SK-N-SH (cell line): ENCODE results near the gene ATE1. TPM values are rescaled to one million over a fixed set of nuclear protein-coding genes. Genes with fewer than 3 reads are reported as not detected.

Source experiments
- CTCF ChIA-PET: fragments of 300-600, 350-600 bp; formaldehyde crosslinking; extraction: SDS; loops from one replicate; lab custom pipeline; 2021; lab: Yijun Ruan, JAX
- POLR2A ChIA-PET: fragments of 350-600 bp; sonication (Branson Sonifier 250); formaldehyde crosslinking; extraction: SDS; loops from one replicate; lab custom pipeline; 2020; ENCODE audit warnings: antibody characterized with exemption, inconsistent platforms; lab: Yijun Ruan, JAX
- DNase-seq: peaks from one replicate; pipeline ENCODE4 v3.0.0; 2012
- H2AFZ ChIP-seq: fragments of 200-600 bp; sonication (generic); 2 replicates; pipeline ENCODE4 v1.8.1; 2016; ENCODE audit warnings: antibody characterized with exemption, mild to moderate bottlenecking, low read depth
- H3F3A ChIP-seq: fragments of 200-600 bp; sonication (generic); replicated peaks from 2 replicates; pipeline ENCODE3; 2016; ENCODE audit warnings: antibody characterized with exemption, mild to moderate bottlenecking; ENCODE audit not compliant: insufficient read depth
- H3K27ac ChIP-seq, 2 experiments: fragments of 200-500 bp in 1 of 2; fragments of 200-600 bp in 1 of 2; sonication (Bioruptor generic) in 1 of 2; sonication (generic), shearing (Covaris generic) in 1 of 2; 2 replicates each; pipeline versions ENCODE4 v1.5.1 to v1.6.1; 2014 to 2016; ENCODE audit warnings: low read depth in 2 of 2, inconsistent platforms in 1 of 2, low read length in 1 of 2, mild to moderate bottlenecking in 1 of 2, mixed read lengths in 1 of 2
- H3K27me3 ChIP-seq: fragments of 200-600 bp; sonication (generic), shearing (Covaris generic); 2 replicates; pipeline ENCODE4 v1.6.1; 2016; ENCODE audit warnings: mixed run types; ENCODE audit not compliant: insufficient read depth
- H3K36me3 ChIP-seq, 2 experiments: fragments of 200-500 bp in 1 of 2; fragments of 200-600 bp in 1 of 2; sonication (Bioruptor generic) in 1 of 2; sonication (generic) in 1 of 2; replicated peaks in 1 of 2; 2 replicates each; pipeline versions ENCODE3 to v1.5.1; 2014 to 2016; ENCODE audit warnings: low read length in 1 of 2, mild to moderate bottlenecking in 1 of 2; ENCODE audit not compliant: insufficient read depth in 2 of 2, control insufficient read depth in 1 of 2
- H3K4me1 ChIP-seq, 2 experiments: fragments of 200-500 bp in 1 of 2; fragments of 200-600 bp in 1 of 2; sonication (Bioruptor generic) in 1 of 2; sonication (generic), shearing (Covaris generic) in 1 of 2; 2 replicates each; pipeline versions ENCODE4 v1.5.1 to v1.6.1; 2014 to 2016; ENCODE audit warnings: low read depth in 1 of 2, low read length in 1 of 2, mixed run types in 1 of 2; ENCODE audit not compliant: insufficient read depth in 2 of 2, control insufficient read depth in 1 of 2
- H3K4me2 ChIP-seq: fragments of 200-600 bp; sonication (generic), shearing (Covaris generic); 2 replicates; pipeline ENCODE4 v1.6.1; 2017; ENCODE audit warnings: mixed run types
- H3K4me3 ChIP-seq, 2 experiments: fragments of 200-500 bp in 1 of 2; fragments of 200-600 bp in 1 of 2; sonication (Bioruptor generic) in 1 of 2; sonication (generic), shearing (Covaris generic) in 1 of 2; 2 replicates each; pipeline versions ENCODE4 v1.5.1 to v1.8.1; 2014 to 2016; ENCODE audit warnings: low read depth in 2 of 2, inconsistent platforms in 1 of 2, low read length in 1 of 2, mild to moderate bottlenecking in 1 of 2, mixed read lengths in 1 of 2, moderate library complexity in 1 of 2
- H3K79me2 ChIP-seq: fragments of 200-600 bp; sonication (generic); 2 replicates; pipeline ENCODE4 v1.8.1; 2017; ENCODE audit warnings: mild to moderate bottlenecking; ENCODE audit not compliant: insufficient read depth
- H3K9ac ChIP-seq: fragments of 200-600 bp; sonication (generic); 2 replicates; pipeline ENCODE4 v1.6.1; 2017; ENCODE audit warnings: mixed run types
- H3K9me2 ChIP-seq: fragments of 200-600 bp; sonication (generic); 2 replicates; pipeline ENCODE4 v1.6.1; 2017; ENCODE audit warnings: mixed run types
- H3K9me3 ChIP-seq: fragments of 200-600 bp; sonication (generic); 2 replicates; pipeline ENCODE4 v1.6.1; 2017; ENCODE audit warnings: mixed run types, mild to moderate bottlenecking, moderate library complexity
- H4K20me1 ChIP-seq: fragments of 200-600 bp; sonication (generic); 2 replicates; pipeline ENCODE4 v1.6.1; 2017; ENCODE audit warnings: mild to moderate bottlenecking, mixed run types; ENCODE audit not compliant: insufficient read depth
- CHD2 ChIP-seq: fragments of 150-350 bp; IDR thresholded peaks from 2 replicates; pipeline ENCODE4 v1.6.1; 2018; ENCODE audit warnings: low read length; ENCODE audit not compliant: partially characterized antibody
- ELF1 ChIP-seq: IDR thresholded peaks from 2 replicates; pipeline ENCODE4 v1.4.0; 2012
- EP300 ChIP-seq, 2 experiments: IDR thresholded peaks; 2 replicates each; pipeline versions ENCODE4 v1.4.0 to v1.6.1; 2012; ENCODE audit warnings: borderline replicate concordance in 1 of 2, low read depth in 1 of 2, low read length in 1 of 2
- FOSL2 ChIP-seq: IDR thresholded peaks from 2 replicates; pipeline ENCODE4 v1.4.0; 2012; ENCODE audit warnings: low read depth, mild to moderate bottlenecking, moderate library complexity, borderline replicate concordance
- FOXJ3 ChIP-seq: sonication (generic); formaldehyde crosslinking; IDR thresholded peaks from 2 replicates; pipeline ENCODE4 v1.5.1; 2020; ENCODE audit warnings: mild to moderate bottlenecking, missing genetic modification reagents
- FOXM1 ChIP-seq: IDR thresholded peaks from 2 replicates; pipeline ENCODE4 v1.4.0; 2012; ENCODE audit warnings: low read depth, mild to moderate bottlenecking
- GABPA ChIP-seq: IDR thresholded peaks from 2 replicates; pipeline ENCODE4 v1.4.0; 2012; ENCODE audit warnings: low read depth, mild to moderate bottlenecking
- JUND ChIP-seq: IDR thresholded peaks from 2 replicates; pipeline ENCODE4 v1.4.0; 2012
- MEF2A ChIP-seq: IDR thresholded peaks from 2 replicates; pipeline ENCODE4 v1.4.0; 2012; ENCODE audit warnings: low read depth, borderline replicate concordance
- MXI1 ChIP-seq: IDR thresholded peaks from 2 replicates; pipeline ENCODE4 v1.6.1; 2012; ENCODE audit warnings: mild to moderate bottlenecking, low read depth, low read length, improper control_type of control experiment
- NFIC ChIP-seq: IDR thresholded peaks from 2 replicates; pipeline ENCODE4 v1.4.0; 2012; ENCODE audit warnings: borderline replicate concordance
- NRF1 ChIP-seq: IDR thresholded peaks from 2 replicates; pipeline ENCODE4 v1.6.1; 2012; ENCODE audit warnings: low read depth, mild to moderate bottlenecking, low read length
- PBX3 ChIP-seq: IDR thresholded peaks from 2 replicates; pipeline ENCODE4; 2012
- POLR2AphosphoS5 ChIP-seq: IDR thresholded peaks from 2 replicates; pipeline ENCODE4 v1.6.1; 2012; ENCODE audit warnings: low read depth, low read length
- RAD21 ChIP-seq: IDR thresholded peaks from 2 replicates; pipeline ENCODE4 v1.6.1; 2012; ENCODE audit warnings: mild to moderate bottlenecking, low read length
- REST ChIP-seq: IDR thresholded peaks from 2 replicates; pipeline ENCODE4 v1.6.1; 2012; ENCODE audit warnings: mild to moderate bottlenecking, low read depth, low read length, moderate library complexity
- SMC3 ChIP-seq: IDR thresholded peaks from 2 replicates; pipeline ENCODE4 v1.6.1; 2012; ENCODE audit warnings: low read depth, low read length, improper control_type of control experiment
- TAF1 ChIP-seq: IDR thresholded peaks from 2 replicates; pipeline ENCODE4 v1.6.1; 2012; ENCODE audit warnings: low read depth, mild to moderate bottlenecking, low read length, moderate library complexity, borderline replicate concordance
- TCF12 ChIP-seq: IDR thresholded peaks from 2 replicates; pipeline ENCODE4 v1.4.0; 2012
- TEAD4 ChIP-seq: IDR thresholded peaks from 2 replicates; pipeline ENCODE4 v1.4.0; 2012; ENCODE audit warnings: mild to moderate bottlenecking, borderline replicate concordance; ENCODE audit not compliant: insufficient read depth
- USF1 ChIP-seq: IDR thresholded peaks from 2 replicates; pipeline ENCODE4 v1.4.0; 2012; ENCODE audit warnings: low read depth, borderline replicate concordance
- YY1 ChIP-seq: IDR thresholded peaks from 2 replicates; pipeline ENCODE4 v1.4.0; 2012; ENCODE audit warnings: low read depth, mild to moderate bottlenecking
- ZBTB33 ChIP-seq: IDR thresholded peaks from 2 replicates; pipeline ENCODE4 v1.4.0; 2012; ENCODE audit warnings: low read depth, borderline replicate concordance
- WGBS: methylation state at CpG from one replicate; pipeline ENCODE4 v1.1.6; 2017; ENCODE audit warnings: low lambda C conversion rate; 5-methylcytosine and 5-hydroxymethylcytosine counted together
- polyA plus RNA-seq, 3 experiments: library from polyadenylated mRNA; depleted of rRNA; stranded (reverse); fragments of >200 nt; gene quantifications; 2 replicates each; pipeline ENCODE4 v1.2.3, GENCODE V29; 2012

ATE1 gene
- polyA plus RNA-seq, 1 of the 3 experiments (the other 2 are of a cell fraction): 6.3 TPM

- Histone ChIP-seq H3K27me3 (no peaks in the 10 kb centered on the region), H3K9ac (no peak overlapping the region)
- TF ChIP-seq TEAD4: no peak
- no peak for TF ChIP-seq NRF1
- no peak for TF ChIP-seq ELF1
- no peak for TF ChIP-seq NFIC
- TF ChIP-seq SMC3: no peak
- no peak for TF ChIP-seq TAF1
- TF ChIP-seq RAD21: no peak
- no peak for TF ChIP-seq CHD2
- no peak for TF ChIP-seq GABPA
- TF ChIP-seq POLR2AphosphoS5: no peak
- no peak for TF ChIP-seq FOXJ3
- no peak for TF ChIP-seq JUND
- TF ChIP-seq PBX3: no peak
- no peak for TF ChIP-seq FOSL2
- no peak for TF ChIP-seq MXI1
- TF ChIP-seq USF1: no peak
- TF ChIP-seq FOXM1: no peak
- TF ChIP-seq YY1: no peak
- no peak for TF ChIP-seq TCF12
- TF ChIP-seq EP300 (IDR thresholded peaks at IDR 0.05; ENCODE audit: borderline replicate concordance in 1 of 2, low read depth in 1 of 2, low read length in 1 of 2): no peak
- TF ChIP-seq, all 33 proteins: peak for 0
- Histone ChIP-seq H3K4me1 (no peaks in the 10 kb centered on the region), H2AFZ (no peak overlapping the region), H3K4me2 (no peak overlapping the region), H3K27ac (no peak overlapping the region), H4K20me1 (no peaks in the 10 kb centered on the region), H3K4me3 (no peak overlapping the region), H3K9me2 (no peaks in the 10 kb centered on the region), H3F3A (no peaks in the 10 kb centered on the region), H3K79me2 (no peaks in the 10 kb centered on the region), H3K36me3 (peaks cover 16 to 17% of the 10 kb centered on the region in 2 experiments), H3K9me3 (no peaks in the 10 kb centered on the region)
- ChIA-PET CTCF (interaction anchor here (1.1 to 1.7 kb wide), 2 partner anchors 27 to 30 kb away, joined by 5 to 6 read pairs; no protein-coding TSS in a partner anchor), POLR2A (no interaction called here)
- no peak for DNase-seq
Observed at GRCh38 chr10:121853950-121854349, 73.9 kb downstream of the ATE1 start.

- Histone ChIP-seq H3F3A (no peaks in the 10 kb centered on the region), H3K79me2 (no peaks in the 10 kb centered on the region), H3K27me3 (no peaks in the 10 kb centered on the region), H3K9me2 (no peaks in the 10 kb centered on the region), H3K9me3 (no peaks in the 10 kb centered on the region), H3K4me3 (no peak overlapping the region), H4K20me1 (no peaks in the 10 kb centered on the region), H3K4me2 (no peak overlapping the region), H3K27ac (no peak overlapping the region), H2AFZ (no peak overlapping the region), H3K9ac (no peak overlapping the region), H3K36me3 (peaks cover 10 to 17% of the 10 kb centered on the region in 2 experiments), H3K4me1 (no peaks in the 10 kb centered on the region)
- ChIA-PET POLR2A (no interaction called here), CTCF (interaction anchor here (0.6 to 2.6 kb wide), 5 partner anchors 24 to 495 kb away, joined by 3 to 7 read pairs (median 4); no protein-coding TSS in a partner anchor)
- DNase-seq: no peak
- 100% methylated on average over 1 of the region's 1 CpG for WGBS
- TF ChIP-seq TCF12 (no peak), USF1 (no peak), NRF1 (no peak), ZBTB33 (no peak), REST (no peak), MEF2A (no peak)
Observed at GRCh38 chr10:121851786-121852185, 76.0 kb downstream of the ATE1 start.
